T-cell (primary cell): ENCODE measurements around the gene ARHGAP21. TPM values are rescaled to one million over a fixed set of nuclear protein-coding genes. Genes with fewer than 3 reads are reported as not detected.
"Not testable (repeated sequence)": the region's sequence is repeated elsewhere in the genome, so short reads cannot be mapped to it uniquely, and the experiment has no call there.

Experiments used
- ATAC-seq, 4 experiments: fragments of 200-7000 bp in 3 of 4; fragments of 150-1000 bp in 1 of 4; cut with Tn5 transposase; replicated peaks in 1 of 4; 1 replicate in 3 of 4; 2 replicates in 1 of 4; pipeline ENCODE4 v1.10.0; 2021; ENCODE audit warnings: moderate library complexity in 3 of 4, mild to moderate bottlenecking in 2 of 4, moderate number of reproducible peaks in 1 of 4
- CTCF ChIA-PET, 2 donors: fragments of 300-600 bp; sonication (Branson Sonifier 250); formaldehyde crosslinking; loops; one replicate each; lab custom pipeline; 2022; ENCODE audit warnings: antibody characterized with exemption in 2 of 2; lab: Charles Lee
- POLR2A ChIA-PET, 2 donors: fragments of 300-600 bp; sonication (Branson Sonifier 250); formaldehyde crosslinking; loops; one replicate each; lab custom pipeline; 2022; ENCODE audit warnings: antibody characterized with exemption in 2 of 2; lab: Charles Lee
- DNase-seq, 35 experiments: peaks; one replicate each; pipeline versions ENCODE4 v3.0.0 to v3.0.0-alpha.2; 2013 to 2023
- H3K27ac ChIP-seq: one replicate; pipeline ENCODE4 v1.5.1; 2013; ENCODE audit warnings: low read length
- H3K27me3 ChIP-seq, 2 experiments: replicated peaks in 1 of 2; 1 replicate in 1 of 2; 2 replicates in 1 of 2; pipeline versions ENCODE4 v1.6.1 to v1.7.0; 2013; ENCODE audit warnings: low read length in 1 of 2, mixed read lengths in 1 of 2; ENCODE audit not compliant: control insufficient read depth in 2 of 2, insufficient read depth in 2 of 2; ENCODE audit errors: extremely low read depth in 1 of 2
- H3K36me3 ChIP-seq, 2 donors: 1 replicate in 1 of 2; 2 replicates in 1 of 2; pipeline versions ENCODE4 v1.6.1 to v1.7.0; 2013; ENCODE audit warnings: low read length in 1 of 2; ENCODE audit not compliant: control insufficient read depth in 2 of 2, insufficient read depth in 1 of 2; ENCODE audit errors: extremely low read depth in 1 of 2
- H3K4me1 ChIP-seq, 2 experiments: 1 replicate in 1 of 2; 2 replicates in 1 of 2; pipeline versions ENCODE4 v1.6.1 to v1.7.0; 2013; ENCODE audit warnings: low read length in 2 of 2, mixed read lengths in 1 of 2; ENCODE audit not compliant: insufficient read depth in 2 of 2, control insufficient read depth in 1 of 2; ENCODE audit errors: extremely low read depth in 1 of 2
- H3K4me3 ChIP-seq, 2 donors: 1 replicate in 1 of 2; 2 replicates in 1 of 2; pipeline versions ENCODE4 v1.5.1 to v1.7.0; 2013; ENCODE audit warnings: mild to moderate bottlenecking in 2 of 2, low read length in 1 of 2, moderate library complexity in 1 of 2; ENCODE audit not compliant: control insufficient read depth in 1 of 2; ENCODE audit errors: extremely low read depth in 1 of 2
- H3K9me3 ChIP-seq: 2 replicates; pipeline ENCODE4 v1.7.0; 2013
- H3K27ac Mint-ChIP-seq, 2 donors: one replicate each; pipeline ENCODE4 v1.8.0; 2020 to 2021; ENCODE audit warnings: mild to moderate bottlenecking in 2 of 2, mixed read lengths in 2 of 2
- H3K27me3 Mint-ChIP-seq, 2 donors: one replicate each; pipeline ENCODE4 v1.8.0; 2021 to 2022; ENCODE audit warnings: mixed read lengths in 2 of 2
- H3K36me3 Mint-ChIP-seq: one replicate; pipeline ENCODE4 v1.8.0; 2021; ENCODE audit warnings: mixed read lengths
- H3K4me1 Mint-ChIP-seq, 3 donors: one replicate each; pipeline ENCODE4 v1.8.0; 2020 to 2022; ENCODE audit warnings: mixed read lengths in 3 of 3, mild to moderate bottlenecking in 1 of 3
- H3K4me3 Mint-ChIP-seq, 3 donors: one replicate each; pipeline ENCODE4 v1.8.0; 2020 to 2022; ENCODE audit warnings: mild to moderate bottlenecking in 3 of 3, mixed read lengths in 3 of 3, moderate library complexity in 3 of 3
- H3K9me3 Mint-ChIP-seq, 3 donors: one replicate each; pipeline ENCODE4 v1.8.0; 2020 to 2022; ENCODE audit warnings: mixed read lengths in 3 of 3
- WGBS: methylation state at CpG from one replicate; pipeline ENCODE4 v1.1.5; 2013; ENCODE audit warnings: missing lambda C conversion rate; ENCODE audit not compliant: insufficient coverage; 5-methylcytosine and 5-hydroxymethylcytosine counted together
- total RNA-seq, 35 experiments: library from RNA in 6 of 35; stranded (reverse) in 6 of 35; fragments of 120-200 nt in 1 of 35; gene quantifications; one replicate each; pipeline versions ENCODE4 v1.2.1 to v1.2.4 and lab custom pipeline; 2013 to 2026

Gene ARHGAP21
- total RNA-seq, 5 donors from 2014 or later (not counting 1 experiment from before 2014, with no cell fraction given) = 19.1 to 45.8 (median 26.1) TPM

DNA sequence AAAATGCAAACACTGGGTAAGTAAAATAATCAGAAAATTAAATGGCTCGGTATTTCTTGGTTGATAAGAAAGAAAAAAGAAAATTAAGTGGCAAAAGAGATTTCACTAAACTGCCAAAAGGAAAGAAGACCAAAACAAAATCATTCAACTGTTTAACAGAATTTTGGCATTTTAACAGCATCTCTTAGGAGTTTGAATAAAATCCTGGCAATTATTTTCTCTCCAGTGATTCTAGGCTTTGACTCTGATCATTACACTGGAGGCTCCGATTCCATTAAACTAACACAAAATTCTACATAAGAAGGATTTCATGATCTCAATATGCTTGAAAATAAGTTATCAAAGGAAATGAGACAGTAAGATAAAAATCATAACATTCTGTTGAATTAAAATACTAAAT is 62.3 kb downstream of the ARHGAP21 start:
- Histone ChIP-seq H3K36me3 (no peaks in the 10 kb centered on the region), H3K4me1 (no peaks in the 10 kb centered on the region), H3K27me3 (no peaks in the 10 kb centered on the region), H3K9me3 (no peaks in the 10 kb centered on the region), H3K27ac (no peak overlapping the region), H3K4me3 (no peak overlapping the region)
- Mint-ChIP-seq H3K9me3 (peaks cover 0 to 2% (median 0%) of the 10 kb centered on the region in 3 donors), H3K4me1 (no peaks in the 10 kb centered on the region), H3K27ac (no peak overlapping the region), H3K27me3 (no peaks in the 10 kb centered on the region), H3K4me3 (no peak overlapping the region), H3K36me3 (peaks cover 14% of the 10 kb centered on the region)
- DNase-seq = no peak
- WGBS = no CpG with 5 or more reads among the region's 2 CpGs
- ChIA-PET POLR2A (no interaction called here), CTCF (no interaction called here)
- ATAC-seq = no peak

DNA sequence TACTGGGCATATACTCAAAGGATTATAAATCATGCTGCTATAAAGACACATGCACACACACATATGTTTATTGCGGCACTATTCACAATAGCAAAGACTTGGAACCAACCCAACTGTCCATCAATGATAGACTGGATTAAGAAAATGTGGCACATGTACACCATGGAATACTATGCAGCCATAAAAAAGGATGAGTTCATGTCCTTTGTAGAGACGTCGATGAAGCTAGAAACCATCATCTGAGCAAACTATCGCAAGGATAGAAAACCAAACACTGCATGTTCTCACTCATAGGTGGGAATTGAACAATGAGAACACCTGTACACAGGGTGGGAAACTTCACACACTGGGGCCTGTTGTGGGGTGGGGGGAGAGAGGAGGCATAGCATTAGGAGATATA is 65.4 kb downstream of the ARHGAP21 start:
- H3K27ac Mint-ChIP-seq, CTCF ChIA-PET, ATAC-seq, H3K9me3 Mint-ChIP-seq, H3K27ac ChIP-seq, DNase-seq, H3K36me3 ChIP-seq, H3K27me3 Mint-ChIP-seq, H3K4me1 ChIP-seq, POLR2A ChIA-PET, H3K27me3 ChIP-seq, H3K4me3 Mint-ChIP-seq, H3K9me3 ChIP-seq, H3K4me1 Mint-ChIP-seq, H3K4me3 ChIP-seq: not testable (repeated sequence)
- 100% methylated on average over 2 of the region's 4 CpGs for WGBS
- H3K36me3 Mint-ChIP-seq = peaks cover 12% of the 10 kb centered on the region

DNA sequence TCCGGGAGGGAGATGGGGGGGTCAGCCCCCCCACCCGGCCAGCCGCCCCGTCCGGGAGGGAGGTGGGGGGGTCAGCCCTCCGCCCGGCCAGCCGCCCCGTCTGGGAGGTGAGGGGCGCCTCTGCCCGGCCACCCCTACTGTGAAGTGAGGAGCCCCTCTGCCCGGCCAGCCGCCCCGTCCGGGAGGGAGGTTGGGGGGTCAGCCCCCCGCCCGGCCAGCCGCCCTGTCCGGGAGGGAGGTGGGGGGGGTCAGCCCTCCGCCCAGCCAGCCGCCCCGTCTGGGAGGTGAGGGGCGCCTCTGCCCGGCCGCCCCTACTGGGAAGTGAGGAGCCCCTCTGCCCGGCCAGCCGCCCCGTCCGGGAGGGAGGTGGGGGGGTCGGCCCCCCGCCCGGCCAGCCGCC is 67.4 kb downstream of the ARHGAP21 start:
- H3K4me3 ChIP-seq, H3K27ac ChIP-seq, CTCF ChIA-PET, H3K4me3 Mint-ChIP-seq, ATAC-seq, H3K9me3 Mint-ChIP-seq, H3K4me1 ChIP-seq, DNase-seq, H3K36me3 ChIP-seq, H3K27me3 Mint-ChIP-seq, H3K27me3 ChIP-seq, H3K27ac Mint-ChIP-seq, H3K9me3 ChIP-seq, POLR2A ChIA-PET, H3K4me1 Mint-ChIP-seq: not testable (repeated sequence)
- no CpG with 5 or more reads among the region's 33 CpGs for WGBS
- peaks cover 12% of the 10 kb centered on the region for H3K36me3 Mint-ChIP-seq

DNA sequence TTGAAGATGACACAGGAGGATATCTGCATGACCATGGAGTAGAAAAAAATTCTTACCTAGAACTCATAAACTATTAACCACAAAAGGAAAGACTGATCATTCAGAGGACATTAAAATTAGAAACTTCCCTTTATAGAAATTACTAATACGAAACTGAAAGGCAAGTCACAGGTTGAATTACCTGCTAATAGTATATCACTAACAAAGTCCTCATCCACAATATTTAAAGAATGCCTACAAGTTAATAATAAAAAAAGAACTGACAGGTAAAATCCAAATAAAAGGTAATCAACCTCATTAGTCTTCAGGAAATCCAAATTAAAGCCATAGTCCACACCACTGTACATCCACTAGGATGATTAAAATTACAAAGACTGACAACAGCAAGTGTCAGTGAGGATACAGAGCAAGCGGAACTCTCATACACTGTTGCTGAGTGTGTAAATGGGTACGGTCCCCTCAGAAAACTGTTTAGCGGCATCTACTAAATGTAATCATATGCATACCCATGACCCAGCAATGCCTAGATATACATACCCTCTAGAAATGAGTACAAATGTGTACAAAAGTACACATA is 71.2 kb downstream of the ARHGAP21 start:
- no CpG with 5 or more reads among the region's 4 CpGs for WGBS
- POLR2A ChIA-PET = no interaction called here
- H3K4me3 Mint-ChIP-seq = no peak overlapping the region
- no peaks in the 10 kb centered on the region for H3K27me3 Mint-ChIP-seq
- no peak overlapping the region for H3K4me3 ChIP-seq
- no peaks in the 10 kb centered on the region for H3K9me3 Mint-ChIP-seq
- H3K27ac Mint-ChIP-seq = no peak overlapping the region
- peaks cover 3% of the 10 kb centered on the region for H3K36me3 Mint-ChIP-seq
- H3K4me1 ChIP-seq = no peaks in the 10 kb centered on the region
- H3K4me1 Mint-ChIP-seq = peaks cover 0 to 2% (median 0%) of the 10 kb centered on the region in 3 donors
- no peak overlapping the region for H3K27ac ChIP-seq
- H3K27me3 ChIP-seq = no peaks in the 10 kb centered on the region
- DNase-seq (no peak), ATAC-seq (no peak)
- no peaks in the 10 kb centered on the region for H3K36me3 ChIP-seq
- CTCF ChIA-PET = no interaction called here
- H3K9me3 ChIP-seq = no peaks in the 10 kb centered on the region

GRCh38 chr10:24651923-24652322 is 71.8 kb downstream of the ARHGAP21 start:
- H3K9me3 Mint-ChIP-seq = no peaks in the 10 kb centered on the region
- Histone ChIP-seq H3K36me3 (no peaks in the 10 kb centered on the region), H3K27ac (no peak overlapping the region), H3K4me1 (no peaks in the 10 kb centered on the region), H3K4me3 (no peak overlapping the region), H3K27me3 (no peaks in the 10 kb centered on the region), H3K9me3 (no peaks in the 10 kb centered on the region)
- ATAC-seq (no peak), DNase-seq (no peak)
- no peaks in the 10 kb centered on the region for H3K27me3 Mint-ChIP-seq
- ChIA-PET POLR2A (no interaction called here), CTCF (no interaction called here)
- no peak overlapping the region for H3K4me3 Mint-ChIP-seq
- H3K27ac Mint-ChIP-seq = no peak overlapping the region
- H3K4me1 Mint-ChIP-seq = peaks cover 0 to 2% (median 0%) of the 10 kb centered on the region in 3 donors
- no CpG with 5 or more reads among the region's 2 CpGs for WGBS
- H3K36me3 Mint-ChIP-seq = peaks cover 3% of the 10 kb centered on the region

- Histone ChIP-seq H3K27me3 (no peaks in the 10 kb centered on the region), H3K4me1 (peaks cover 0 to under 1% of the 10 kb centered on the region in 2 experiments), H3K9me3 (no peaks in the 10 kb centered on the region), H3K27ac (no peak overlapping the region), H3K4me3 (no peak overlapping the region), H3K36me3 (no peaks in the 10 kb centered on the region)
- Mint-ChIP-seq H3K4me3 (no peak overlapping the region), H3K27ac (no peak overlapping the region), H3K4me1 (peaks cover 0 to 2% (median 0%) of the 10 kb centered on the region in 3 donors), H3K27me3 (no peaks in the 10 kb centered on the region), H3K36me3 (peaks cover 3% of the 10 kb centered on the region), H3K9me3 (no peaks in the 10 kb centered on the region)
- ATAC-seq (no peak), DNase-seq (no peak)
- WGBS = 100% methylated on average over 3 of the region's 4 CpGs
- ChIA-PET CTCF (interaction anchor here (0.6 to 0.7 kb wide), 2 partner anchors 17 to 432 kb away, joined by 3 read pairs; no protein-coding TSS in a partner anchor), POLR2A (interaction anchor here in 1 of 2 donors (0.6 kb wide), 1 partner anchor 33 kb away, joined by 3 read pairs; no protein-coding TSS in a partner anchor)
These were observed 72.9 kb downstream of the ARHGAP21 start for GRCh38 chr10:24650669-24651391.
